Spleen (tissue), 7 donors: ENCODE measurements around the gene GPR61.

ENCODE experiments used
- CTCF ChIP-seq, 11 experiments: fragments of 200-600 bp in 7 of 11; fragments of 450-650 bp in 4 of 11; sonication (generic) in 4 of 11; IDR thresholded peaks in 8 of 11; conservative IDR thresholded peaks in 3 of 11; 1 replicate in 7 of 11; 2 replicates in 4 of 11; pipeline versions ENCODE4 v1.4.0 to v1.8.0; 2016 to 2021; ENCODE audit warnings: antibody characterized with exemption in 11 of 11, inconsistent platforms in 4 of 11, mild to moderate bottlenecking in 1 of 11
- POLR2A ChIP-seq, 3 donors: fragments of 450-650 bp; IDR thresholded peaks; one replicate each; pipeline ENCODE4 v1.5.1; 2017; ENCODE audit warnings: antibody characterized with exemption in 3 of 3, mild to moderate bottlenecking in 1 of 3
- POLR2AphosphoS5 ChIP-seq, 3 donors: sonication (generic); formaldehyde crosslinking; IDR thresholded peaks; one replicate each; pipeline ENCODE4 v1.5.1; 2017; ENCODE audit warnings: antibody characterized with exemption in 3 of 3
- donor health status: DM: no; HTN: no; CAD: no; lungs with moderate emphysema.
- donor health status: DM: no; HTN: no; CAD: no.
- donor health status: DM: no; HTN: no; CAD: no.

GRCh38 chr1:109509176-109510134 is 30.2 kb upstream of the GPR61 start, which contains the start of gene AMIGO1:
- TF ChIP-seq POLR2AphosphoS5 (IDR thresholded peaks at IDR 0.05), result peak in 2 of 3 donors; percentile 31 to 46
- TF ChIP-seq POLR2A (IDR thresholded peaks at IDR 0.05), result no peak
- no peak for TF ChIP-seq CTCF (IDR thresholded peaks at IDR 0.05 in 8 of 11, conservative IDR thresholded peaks at IDR 0.05 in 3 of 11)
